HG03565 (cell line): ENCODE data around the gene PNPLA7.
"Not testable (repeated sequence)": the region's sequence is repeated elsewhere in the genome, so short reads cannot be mapped to it uniquely, and the experiment has no call there.

Source experiments
- ATAC-seq: cut with Tn5 transposase; IDR thresholded peaks from one replicate; pipeline ENCODE4 v1.9.1; 2021; ENCODE audit warnings: mild to moderate bottlenecking, moderate library complexity; ENCODE audit not compliant: unreplicated experiment

The PNPLA7 gene

DNA sequence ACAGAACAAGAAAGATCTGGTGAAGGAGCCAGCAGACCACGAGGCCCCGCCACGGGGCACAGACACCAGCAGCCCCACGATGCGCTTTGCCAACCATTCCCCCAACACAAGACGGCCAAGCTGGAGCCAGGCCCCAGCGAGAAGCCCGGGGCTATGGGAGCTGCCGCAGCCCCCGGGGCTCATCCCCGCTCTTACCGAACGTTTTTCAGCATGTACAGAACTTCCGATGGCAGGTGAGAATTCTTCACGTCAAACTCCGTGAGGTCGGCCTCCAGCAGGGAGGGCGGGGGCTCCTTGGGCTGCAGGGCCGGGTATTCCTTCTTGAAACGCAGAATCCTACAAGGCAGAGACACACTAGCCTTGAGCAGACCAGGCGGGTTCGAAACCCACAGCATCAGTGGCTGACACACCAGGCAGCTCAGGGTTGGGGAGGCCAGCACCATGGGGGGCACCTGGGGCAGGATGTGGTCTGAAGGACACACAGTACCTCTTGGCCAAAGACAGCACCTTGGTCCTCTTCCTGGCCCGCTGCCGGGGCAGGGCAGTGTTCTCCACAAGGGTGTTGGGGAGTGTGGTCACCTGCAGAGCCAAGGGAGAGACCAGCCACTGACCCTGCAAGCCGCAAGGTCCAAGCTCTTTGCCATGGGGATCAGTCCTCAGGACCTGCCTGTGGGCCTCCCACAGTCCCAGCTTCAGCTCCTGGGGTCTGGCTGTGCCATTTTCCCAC, 6.8 kb downstream of the PNPLA7 start:
- ATAC-seq = no peak

DNA sequence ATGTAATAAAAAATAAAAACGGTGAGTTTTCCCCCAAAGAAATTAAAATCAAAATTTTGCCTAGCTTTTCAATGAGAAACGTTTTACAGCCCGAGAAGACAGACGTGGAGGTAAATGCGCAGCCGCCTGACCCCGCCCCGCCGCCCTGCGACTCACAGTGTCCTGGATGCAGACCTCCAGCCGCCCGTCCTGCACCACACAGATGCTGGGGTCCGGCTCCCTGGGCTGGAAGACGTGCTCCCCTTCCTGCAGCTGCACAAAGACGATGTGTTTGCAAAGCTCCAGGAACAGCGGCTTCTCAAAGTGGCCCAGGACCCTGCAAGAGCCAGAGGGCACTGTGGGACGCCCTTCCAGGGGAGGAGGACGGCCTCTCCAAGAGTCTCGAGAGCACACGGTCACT, 7.7 kb downstream of the PNPLA7 start:
- no peak for ATAC-seq

DNA sequence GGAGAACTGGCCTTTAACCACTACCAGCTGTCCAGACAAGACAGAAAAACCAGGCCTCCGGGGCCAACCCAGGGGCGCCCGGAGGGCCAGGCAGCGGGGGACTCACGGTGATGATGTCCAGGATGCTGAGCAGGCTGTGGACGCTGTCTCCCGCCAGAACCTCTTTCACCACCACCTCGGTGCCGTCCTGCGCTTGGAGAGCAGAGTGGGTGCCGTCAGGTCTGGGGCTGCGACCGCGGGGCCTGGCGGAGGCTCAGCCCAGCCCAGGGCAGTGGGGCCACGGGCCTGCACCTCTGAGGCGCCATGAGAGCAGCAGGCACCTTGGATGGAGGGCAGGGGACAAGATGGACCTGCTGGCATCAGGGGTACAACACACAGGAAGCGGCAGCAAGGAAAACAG, 9.7 kb downstream of the PNPLA7 start:
- no peak for ATAC-seq

DNA sequence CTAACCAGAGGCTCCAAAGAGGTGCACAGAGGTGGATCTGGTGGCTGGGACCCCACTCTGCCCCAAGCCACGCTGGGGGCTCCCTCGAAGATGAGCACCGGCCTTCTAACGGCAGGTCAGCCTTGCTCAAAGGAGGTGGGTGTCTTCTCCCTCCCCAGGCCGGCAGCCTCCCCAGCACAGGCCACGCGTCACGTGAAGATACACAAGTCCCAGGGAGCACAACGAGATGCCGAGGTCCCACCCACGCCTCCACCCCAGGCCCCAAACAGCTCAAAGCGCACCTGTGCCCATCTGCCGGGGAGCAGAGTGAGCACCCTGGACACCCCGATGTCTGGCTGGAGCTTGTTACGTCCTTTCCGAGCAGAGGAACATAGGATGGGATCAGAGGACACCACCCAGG, 12.1 kb downstream of the PNPLA7 start:
- ATAC-seq = no peak

DNA sequence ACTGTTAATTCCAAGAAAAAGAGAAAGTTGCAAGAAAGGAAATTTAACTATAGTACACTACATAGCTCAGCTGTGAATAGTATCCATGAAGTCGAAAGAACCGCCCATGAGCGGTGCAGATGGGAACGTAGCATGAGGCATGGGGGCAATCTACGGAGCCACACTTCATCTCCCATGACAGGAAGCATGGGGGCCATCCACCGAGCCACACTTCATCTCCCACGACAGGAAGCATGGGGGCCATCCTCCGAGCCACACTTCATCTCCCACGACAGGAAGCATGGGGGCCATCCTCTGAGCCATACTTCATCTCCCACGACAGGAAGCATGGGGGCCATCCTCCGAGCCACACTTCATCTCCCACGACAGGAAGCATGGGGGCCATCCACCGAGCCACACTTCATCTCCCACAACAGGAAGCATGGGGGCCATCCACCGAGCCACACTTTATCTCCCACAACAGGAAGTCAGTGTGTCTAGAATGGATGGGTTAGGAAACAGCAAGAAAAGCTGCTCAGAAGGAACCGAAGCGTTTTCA, 13.5 kb downstream of the PNPLA7 start:
- ATAC-seq = not testable (repeated sequence)

DNA sequence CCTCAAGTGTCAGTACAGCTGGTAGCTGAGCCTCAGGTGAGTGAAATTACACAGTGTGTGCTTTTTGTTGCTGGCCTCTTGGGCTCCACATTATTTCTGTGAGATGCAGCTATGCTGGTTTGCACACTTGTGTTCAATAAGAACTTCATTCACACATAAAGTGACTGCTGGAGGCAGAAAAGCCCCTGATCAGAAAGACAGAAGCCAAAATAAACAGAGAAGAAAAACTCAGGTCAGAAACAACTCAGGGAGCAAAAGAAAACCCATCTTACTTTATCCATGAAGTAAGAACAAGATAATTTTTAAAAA, 15.1 kb downstream of the PNPLA7 start:
- no peak for ATAC-seq

DNA sequence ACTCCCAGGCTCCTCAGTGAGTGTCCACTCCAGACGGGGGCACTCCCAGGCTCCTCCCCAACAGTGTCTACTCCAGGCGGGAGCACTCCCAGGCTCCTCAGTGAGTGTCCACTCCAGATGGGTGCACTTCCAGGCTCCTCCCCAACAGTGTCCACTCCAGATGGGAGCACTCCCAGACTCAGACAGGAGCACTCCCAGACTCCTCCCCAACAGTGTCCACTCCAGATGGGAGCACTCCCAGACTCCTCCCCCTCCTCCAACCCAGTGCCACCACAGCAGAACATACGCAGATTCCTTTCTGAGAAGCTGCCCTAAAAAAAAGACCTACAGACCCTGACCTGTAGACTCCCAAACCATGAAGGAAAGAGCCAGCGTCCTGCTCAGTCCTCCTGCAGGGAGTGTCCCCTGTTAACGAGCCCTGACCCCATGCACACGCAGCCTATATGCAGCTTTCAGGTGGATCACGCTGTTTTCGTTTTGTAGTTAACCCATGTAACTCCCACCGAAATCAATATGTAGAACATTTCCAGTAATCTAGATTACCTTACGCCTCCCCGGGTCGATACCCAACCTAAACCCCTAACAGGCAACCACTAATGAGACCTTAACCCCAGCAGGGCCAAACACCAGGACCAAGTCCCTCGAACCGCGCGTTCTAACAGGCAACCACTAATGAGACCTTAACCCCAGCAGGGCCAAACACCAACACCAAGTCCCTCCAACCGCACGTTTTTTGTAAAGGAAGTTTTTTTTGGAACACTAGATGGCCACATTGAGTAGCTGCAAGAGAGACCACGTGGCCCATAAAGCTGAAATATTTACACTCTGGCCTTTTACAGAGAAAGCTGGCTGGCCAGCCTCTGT, 15.7 kb downstream of the PNPLA7 start:
- ATAC-seq = no peak

DNA sequence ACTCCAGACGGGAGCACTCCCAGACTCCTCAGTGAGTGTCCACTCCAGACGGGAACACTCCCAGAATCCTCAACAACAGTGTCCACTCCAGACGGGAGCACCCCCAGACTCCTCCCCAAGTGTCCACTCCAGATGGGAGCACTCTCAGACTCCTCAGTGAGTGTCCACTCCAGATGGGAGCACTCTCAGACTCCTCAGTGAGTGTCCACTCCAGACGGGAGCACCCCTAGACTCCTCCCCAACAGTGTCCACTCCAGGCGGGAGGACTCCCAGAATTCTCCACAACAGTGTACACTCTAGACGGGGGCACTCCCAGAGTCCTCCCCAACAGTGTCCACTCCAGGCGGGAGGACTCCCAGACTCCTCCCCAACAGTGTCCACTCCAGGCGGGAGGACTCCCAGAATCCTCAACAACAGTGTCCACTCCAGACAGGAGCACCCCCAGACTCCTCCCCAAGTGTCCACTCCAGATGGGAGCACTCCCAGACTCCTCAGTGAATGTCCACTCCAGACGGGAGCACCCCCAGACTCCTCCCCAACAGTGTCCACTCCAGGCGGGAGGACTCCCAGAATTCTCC, 17.2 kb downstream of the PNPLA7 start:
- ATAC-seq = not testable (repeated sequence)

DNA sequence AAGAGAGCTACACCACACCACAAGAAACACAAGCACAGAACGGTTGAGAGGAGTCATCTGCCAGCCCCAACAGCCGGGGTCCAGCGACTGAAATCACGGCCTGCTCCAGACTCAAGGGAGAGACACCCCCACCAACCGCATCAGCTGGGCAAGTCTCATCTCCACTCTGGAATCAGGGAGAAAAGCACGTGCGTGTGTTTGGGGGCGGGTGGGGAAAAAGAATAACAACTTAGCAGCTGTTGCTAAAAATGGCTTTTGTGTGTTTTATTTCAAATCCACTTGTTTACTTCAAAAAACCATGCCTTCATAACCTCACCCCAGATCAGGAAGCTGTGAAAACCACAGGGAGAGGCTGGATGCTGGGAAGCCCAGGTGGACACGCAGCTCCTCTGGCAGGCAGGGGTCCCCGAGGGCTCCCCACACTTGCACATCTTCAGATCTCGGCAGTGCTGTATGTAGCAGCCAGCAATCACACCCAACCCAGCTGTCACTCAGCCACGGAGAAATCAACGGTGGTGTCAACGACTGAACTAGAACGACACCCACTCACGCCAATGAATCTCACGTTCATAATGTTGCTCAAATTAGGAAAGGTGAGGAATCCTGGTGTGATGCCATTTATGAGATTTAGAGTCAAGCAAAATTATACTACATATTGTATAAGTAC, 19.0 kb downstream of the PNPLA7 start:
- ATAC-seq = no peak

DNA sequence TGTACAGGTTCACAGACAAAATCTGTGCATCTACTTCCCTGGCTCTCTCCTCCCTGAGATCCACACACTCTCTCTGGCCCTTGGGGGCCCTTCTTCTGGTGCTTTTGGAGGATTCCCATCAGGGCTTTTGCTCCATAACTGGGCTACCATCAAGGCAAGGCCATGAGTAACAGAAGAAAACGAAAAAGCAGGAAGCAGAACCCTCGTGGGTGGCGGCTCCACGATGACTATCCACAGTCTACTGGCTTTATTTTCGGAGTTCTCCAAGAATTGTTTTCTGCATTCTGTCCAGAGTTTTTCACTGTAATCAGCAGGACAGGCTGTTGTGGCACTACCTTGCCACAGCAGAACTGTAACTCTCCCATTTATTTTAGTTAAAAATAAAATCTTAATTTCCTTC, 19.9 kb downstream of the PNPLA7 start:
- no peak for ATAC-seq

DNA sequence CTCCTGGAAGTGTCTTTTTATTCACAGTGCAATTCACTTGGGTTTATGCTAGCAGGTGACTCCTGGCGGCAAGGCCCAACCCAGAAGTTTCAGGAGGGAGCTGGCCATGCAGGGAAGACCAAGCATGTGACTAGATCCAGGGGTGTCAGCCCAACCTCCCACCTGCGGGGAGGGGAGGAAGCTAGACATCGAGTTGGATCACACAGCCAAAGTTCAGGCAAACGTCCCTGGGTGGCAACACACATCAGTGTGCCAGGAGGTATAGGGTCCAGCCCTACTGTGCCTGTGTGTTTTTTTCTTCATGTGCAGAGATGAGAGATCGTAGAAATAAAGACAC, 25.3 kb downstream of the PNPLA7 start:
- ATAC-seq = no peak

DNA sequence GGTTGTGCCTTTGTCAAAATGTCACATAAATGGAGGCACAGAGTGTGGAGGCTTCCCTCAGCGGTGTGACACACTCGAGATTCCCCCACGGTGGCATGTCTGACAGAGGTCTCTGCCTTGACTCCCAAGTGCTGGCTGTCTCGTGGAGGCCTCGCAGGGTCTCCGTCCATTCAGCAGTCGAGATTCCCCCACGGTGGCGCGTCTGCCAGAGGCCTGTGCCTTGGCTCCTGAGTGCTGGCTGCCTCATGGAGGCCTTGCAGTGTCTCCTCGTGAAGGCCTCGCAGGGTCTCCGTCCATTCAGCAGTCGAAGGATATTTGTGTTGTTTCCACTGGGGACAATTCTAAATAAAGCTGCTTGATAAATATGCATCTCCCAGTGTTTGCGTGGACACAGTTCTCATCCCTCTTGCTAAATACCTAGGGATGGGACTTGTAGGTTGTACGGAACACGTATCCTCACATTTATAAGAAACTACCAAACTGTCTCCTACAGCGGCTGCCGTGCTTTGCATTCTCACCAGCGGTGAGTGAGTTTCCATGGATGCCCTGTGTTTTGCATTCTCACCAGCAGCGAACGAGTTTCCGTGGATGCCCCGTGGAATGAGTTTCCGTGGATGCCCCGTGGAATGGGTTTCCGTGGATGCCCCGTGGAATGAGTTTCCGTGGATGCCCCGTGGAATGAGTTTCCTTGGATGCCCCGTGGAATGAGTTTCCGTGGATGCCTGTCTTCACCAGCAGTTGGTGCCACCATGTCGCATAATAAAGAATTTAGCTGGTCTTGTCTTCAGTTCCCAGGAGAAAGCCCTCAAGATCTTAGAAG, 25.8 kb downstream of the PNPLA7 start:
- ATAC-seq = no peak

DNA sequence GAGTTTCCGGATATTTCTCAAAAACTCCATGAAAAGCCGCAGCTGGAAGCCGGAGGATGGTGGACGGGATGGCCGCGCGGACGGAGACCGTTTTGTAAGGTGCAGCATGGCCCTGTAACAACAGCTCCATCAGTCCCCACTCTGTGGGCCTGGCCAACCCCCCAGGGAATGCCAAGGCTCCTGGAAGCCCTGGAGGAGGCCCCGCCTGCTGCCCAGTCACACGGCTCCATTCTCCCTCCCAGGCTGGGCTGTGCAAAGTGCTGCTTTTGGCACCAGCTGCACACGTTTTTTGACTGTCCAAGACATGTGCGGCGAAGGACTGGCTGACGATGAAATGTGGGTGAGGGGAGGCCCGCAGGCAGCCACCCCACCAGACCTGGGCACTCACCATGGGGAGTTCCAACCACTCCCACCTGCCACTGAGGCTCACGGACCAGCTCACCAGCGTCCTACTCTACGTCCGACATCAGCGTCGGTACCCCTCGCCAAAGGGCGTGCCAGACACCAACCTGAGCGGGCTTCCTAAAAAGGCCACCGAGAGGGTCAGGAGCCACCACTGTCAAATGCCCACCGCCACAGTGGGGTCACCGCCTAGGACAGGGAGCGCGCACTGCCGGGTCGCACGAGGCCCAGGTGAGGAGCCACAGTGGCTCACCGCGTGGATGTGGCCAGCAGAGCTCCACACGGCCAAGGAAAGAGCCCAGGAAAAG, 27.3 kb downstream of the PNPLA7 start:
- no peak for ATAC-seq

DNA sequence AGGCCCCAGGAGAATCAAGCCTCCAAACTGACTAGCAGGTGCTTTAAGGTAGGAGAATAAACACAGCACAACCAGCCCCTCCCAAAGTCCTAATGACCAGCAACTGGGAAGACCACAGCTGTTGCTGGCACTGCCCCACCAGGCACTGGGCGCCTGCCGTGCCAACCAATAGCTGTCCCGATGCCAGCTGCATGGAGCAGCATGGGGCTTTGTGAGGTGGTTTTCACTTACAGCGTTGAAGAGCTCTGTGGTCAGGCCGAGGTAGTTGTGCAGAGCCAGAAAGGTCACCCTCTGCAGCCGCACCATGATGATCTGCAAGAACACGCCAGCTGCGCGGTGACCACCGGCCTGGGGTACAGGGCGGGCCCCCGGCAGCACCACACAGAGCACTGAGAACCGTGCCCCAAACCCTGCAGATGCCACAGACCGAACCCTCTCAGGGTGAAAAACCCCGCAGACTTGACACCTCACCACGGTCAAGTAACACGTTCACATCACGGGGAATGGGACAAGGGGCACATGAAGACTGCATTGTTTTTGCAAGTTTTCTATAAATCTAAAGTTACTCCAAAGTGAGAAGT, 28.7 kb downstream of the PNPLA7 start:
- ATAC-seq = no peak

DNA sequence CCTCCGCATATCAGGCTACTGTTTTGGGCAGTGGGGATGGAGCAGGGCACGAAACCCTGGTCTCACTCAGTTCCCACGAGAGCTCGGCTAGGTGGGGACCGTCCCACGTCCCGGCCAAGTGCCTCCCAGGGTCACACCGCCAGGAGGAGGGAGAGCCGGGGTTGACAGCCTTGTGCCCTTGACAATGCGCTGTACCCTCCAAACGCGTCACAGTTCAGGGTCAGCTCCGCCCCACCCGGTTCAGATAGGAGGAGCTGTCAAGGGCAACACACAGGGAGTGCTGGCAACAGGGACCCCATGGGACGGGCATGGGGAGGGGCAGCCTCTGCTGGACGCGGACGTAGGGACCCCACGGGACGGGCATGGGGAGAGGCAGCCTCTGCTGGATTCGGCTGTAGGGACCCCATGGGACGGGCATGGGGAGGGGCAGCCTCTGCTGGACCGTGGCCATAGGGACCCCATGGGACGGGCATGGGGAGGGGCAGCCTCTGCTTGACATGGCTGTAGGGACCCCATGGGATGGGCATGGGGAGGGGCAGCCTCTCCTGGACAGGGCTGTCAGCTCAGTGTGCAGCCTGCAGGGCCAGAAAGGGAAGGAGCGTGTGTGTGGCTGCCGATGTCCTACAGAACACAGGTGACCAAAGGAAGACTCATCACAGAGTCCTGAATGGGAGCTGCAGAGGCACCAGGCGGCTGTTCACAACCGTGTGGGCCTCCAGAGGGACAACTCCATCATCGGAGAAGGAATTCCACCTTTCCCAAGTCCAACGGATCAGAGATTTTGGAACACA, 29.4 kb downstream of the PNPLA7 start:
- no peak for ATAC-seq

DNA sequence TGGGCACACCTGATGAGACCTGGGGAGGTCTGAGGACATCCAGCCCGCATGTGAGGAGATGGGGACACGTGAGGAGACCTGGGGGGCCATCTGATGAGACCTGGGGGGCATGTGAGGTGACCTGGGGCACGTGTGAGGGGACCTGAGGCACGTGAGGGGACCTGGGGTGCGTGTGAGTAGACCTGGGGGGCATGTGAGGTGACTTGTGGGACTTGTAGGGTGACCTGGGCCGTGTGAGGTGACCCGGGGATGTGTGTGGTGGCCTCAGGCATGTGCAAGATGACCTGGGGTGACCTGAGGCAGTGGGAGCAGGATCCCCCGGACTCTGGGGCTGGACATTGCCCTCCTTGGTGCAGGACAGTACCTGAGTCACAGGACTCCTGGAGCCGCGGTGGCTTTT, 30.6 kb downstream of the PNPLA7 start:
- no peak for ATAC-seq

DNA sequence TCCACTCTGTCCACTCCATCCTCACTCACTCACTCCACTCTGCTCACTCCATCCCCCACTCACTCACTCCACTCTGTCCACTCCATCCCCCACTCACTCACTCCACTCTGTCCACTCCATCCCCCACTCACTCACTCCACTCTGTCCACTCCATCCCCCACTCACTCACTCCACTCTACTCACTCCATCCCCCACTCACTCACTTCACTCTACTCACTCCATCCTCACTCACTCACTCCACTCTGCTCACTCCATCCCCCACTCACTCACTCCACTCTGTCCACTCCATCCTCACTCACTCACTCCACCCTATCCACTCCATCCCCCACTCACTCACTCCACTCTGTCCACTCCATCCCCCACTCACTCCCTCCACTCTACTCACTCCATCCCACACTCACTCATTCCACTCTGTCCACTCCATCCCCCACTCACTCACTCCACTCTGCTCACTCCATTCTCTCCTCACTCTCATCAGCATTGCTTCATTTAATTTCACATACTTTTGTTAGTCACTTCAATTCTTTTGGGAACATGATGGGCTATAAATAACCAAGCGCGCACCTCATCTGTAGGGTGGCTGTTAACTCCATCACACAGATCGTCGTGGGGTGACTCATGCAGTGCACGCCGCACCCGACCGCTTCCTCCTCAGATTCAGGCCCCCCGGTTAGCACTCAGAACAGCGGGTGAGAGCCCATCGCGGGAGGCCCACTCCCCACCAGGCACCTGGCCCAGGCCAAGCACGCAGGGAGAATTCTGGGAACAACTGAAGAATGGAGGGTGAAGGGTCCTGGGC, 31.3 kb downstream of the PNPLA7 start:
- not testable (repeated sequence) for ATAC-seq
